Activated CD8-positive, alpha-beta memory T cell treated with anti-CD3 and anti-CD28 coated beads for 24 hours (primary cell): Measurements from ENCODE around the gene BANF2.

Experiments used
- DNase-seq: peaks from one replicate; pipeline ENCODE4 v3.0.0-alpha.2; 2020

Gene BANF2

GRCh38 chr20:17710379-17711266, 10.9 kb downstream of the BANF2 start:
- DNase-seq, result no peak

GRCh38 chr20:17711267-17711627, 11.5 kb downstream of the BANF2 start:
- DNase-seq, result no peak

- no peak for DNase-seq
Observed at GRCh38 chr20:17712201-17712600, 12.4 kb downstream of the BANF2 start.

GRCh38 chr20:17712708-17713107, 12.9 kb downstream of the BANF2 start:
- no peak for DNase-seq

- no peak for DNase-seq
Observed at GRCh38 chr20:17714597-17714996, 14.8 kb downstream of the BANF2 start.

- no peak for DNase-seq
Observed at GRCh38 chr20:17715075-17715474, 15.3 kb downstream of the BANF2 start.

- DNase-seq, result no peak
Observed at GRCh38 chr20:17716331-17716730, 16.6 kb downstream of the BANF2 start.

GRCh38 chr20:17720755-17721154, 21.0 kb downstream of the BANF2 start:
- no peak for DNase-seq

GRCh38 chr20:17721802-17722486, 22.2 kb downstream of the BANF2 start:
- no peak for DNase-seq

- DNase-seq, result no peak
Observed at GRCh38 chr20:17722493-17723300, 22.9 kb downstream of the BANF2 start.

GRCh38 chr20:17723301-17723691, 23.5 kb downstream of the BANF2 start:
- no peak for DNase-seq

GRCh38 chr20:17725094-17725835, 25.5 kb downstream of the BANF2 start:
- no peak for DNase-seq

- no peak for DNase-seq
Observed at GRCh38 chr20:17726902-17727301, 27.1 kb downstream of the BANF2 start.

GRCh38 chr20:17727351-17727750, 27.6 kb downstream of the BANF2 start:
- no peak for DNase-seq

GRCh38 chr20:17728074-17728473, 28.3 kb downstream of the BANF2 start:
- DNase-seq, result no peak

- no peak for DNase-seq
Observed at GRCh38 chr20:17730071-17730470, 30.3 kb downstream of the BANF2 start.

GRCh38 chr20:17731233-17731632, 31.5 kb downstream of the BANF2 start:
- no peak for DNase-seq

GRCh38 chr20:17732907-17733521, 33.2 kb downstream of the BANF2 start:
- DNase-seq, result no peak

GRCh38 chr20:17733767-17734304, 34.1 kb downstream of the BANF2 start:
- no peak for DNase-seq

- no peak for DNase-seq
Observed at GRCh38 chr20:17734374-17734773, 34.6 kb downstream of the BANF2 start.

- no peak for DNase-seq
Observed at GRCh38 chr20:17735206-17735804, 35.5 kb downstream of the BANF2 start.
